Measurements from ENCODE around the gene MLN.

Gene MLN

GRCh38 chr6:33770124-33770832 is 33.5 kb downstream of the MLN start:
- no peak for DNase-seq

GRCh38 chr6:33769248-33769821 is 34.5 kb downstream of the MLN start:
- no peak for DNase-seq

- no peak for DNase-seq
Observed at GRCh38 chr6:33768644-33769120, 35.1 kb downstream of the MLN start.

- DNase-seq: no peak
Observed at GRCh38 chr6:33766921-33767907, 36.6 kb downstream of the MLN start.

- no peak for DNase-seq
Observed at GRCh38 chr6:33765368-33765767, 38.4 kb downstream of the MLN start.

- DNase-seq: no peak
Observed at GRCh38 chr6:33764036-33764435, 39.8 kb downstream of the MLN start.

- DNase-seq: no peak
Observed at GRCh38 chr6:33763483-33763882, 40.3 kb downstream of the MLN start.

GRCh38 chr6:33762713-33763112 is 41.1 kb downstream of the MLN start:
- DNase-seq: no peak

GRCh38 chr6:33761922-33762629 is 41.7 kb downstream of the MLN start:
- DNase-seq: no peak

DNA sequence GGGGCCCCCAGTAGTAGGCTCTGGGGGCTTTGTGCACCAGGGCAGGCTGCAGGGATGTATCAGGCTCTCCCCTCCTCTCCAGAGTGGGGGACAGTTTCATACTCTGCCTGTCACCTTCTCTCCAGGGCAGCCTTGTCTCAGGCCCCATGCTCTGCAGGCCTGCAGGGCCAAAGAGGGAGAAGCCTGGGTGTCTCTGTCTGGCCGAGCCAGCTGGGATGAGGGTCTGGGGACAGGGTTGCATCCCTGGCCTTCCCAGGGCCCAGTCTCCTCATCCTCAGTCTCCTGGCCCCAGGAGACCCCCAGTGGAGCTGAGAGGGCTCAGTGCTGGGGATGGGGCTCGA is 42.3 kb downstream of the MLN start:
- DNase-seq: no peak

DNA sequence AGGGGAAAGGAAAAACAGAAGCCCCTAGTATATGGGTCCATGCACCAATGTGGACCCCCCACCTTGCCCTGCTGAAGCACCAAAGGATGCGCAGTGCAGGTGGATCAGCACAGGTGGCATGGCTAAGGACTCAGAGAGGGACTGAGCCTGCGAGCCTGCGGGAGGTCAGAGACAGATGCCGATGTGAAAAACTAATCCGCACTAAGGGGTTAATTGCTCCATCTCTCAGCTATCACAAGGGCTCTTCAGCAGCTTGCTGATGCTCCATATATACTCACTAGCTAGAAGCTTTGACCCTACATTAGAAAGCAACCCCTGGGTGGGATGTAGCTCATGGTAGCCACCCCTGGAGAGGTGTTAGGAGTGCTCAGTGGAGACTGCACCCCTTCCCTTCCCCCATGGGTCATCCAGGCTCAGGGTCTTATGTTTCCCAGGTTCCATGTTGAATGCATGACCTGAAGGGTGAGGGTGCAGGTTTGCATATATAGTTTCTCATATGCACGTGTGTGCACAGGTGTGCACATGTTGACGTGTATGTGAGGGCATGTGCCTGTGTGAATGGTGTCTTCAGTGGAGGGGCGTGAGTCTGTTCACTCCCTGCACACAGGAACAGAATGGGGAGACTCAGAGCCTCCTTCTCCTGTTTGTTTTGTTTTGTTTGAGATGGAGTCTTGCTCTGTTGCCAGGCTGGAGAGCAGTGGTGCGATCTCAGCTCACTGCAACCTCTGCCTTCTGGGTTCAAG is 43.7 kb downstream of the MLN start:
- no peak for DNase-seq

- DNase-seq: no peak
Observed at GRCh38 chr6:33758815-33759216, 45.0 kb downstream of the MLN start.

GRCh38 chr6:33757906-33758305 is 45.9 kb downstream of the MLN start:
- no peak for DNase-seq

DNA sequence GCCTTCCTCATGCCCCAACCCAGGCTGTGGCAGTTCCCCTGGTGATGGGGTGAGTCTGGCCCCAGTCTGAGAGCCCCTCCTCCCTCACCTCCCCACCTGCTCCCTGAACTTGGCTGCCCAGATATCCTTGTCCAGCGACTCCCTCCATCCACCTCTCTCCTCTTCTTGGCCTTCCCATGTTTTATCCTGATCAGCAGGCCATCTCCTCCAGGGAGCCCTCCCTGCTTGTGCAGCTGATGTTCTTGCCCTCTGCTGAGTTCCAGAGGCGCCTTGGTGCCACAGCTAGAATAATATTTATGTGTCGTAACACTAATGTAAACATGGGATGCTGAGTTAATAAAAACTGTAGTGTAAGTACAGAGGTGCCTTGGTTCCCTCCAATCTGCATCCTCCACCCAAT is 46.7 kb downstream of the MLN start:
- no peak for DNase-seq

- no peak for DNase-seq
Observed at GRCh38 chr6:33756211-33756954, 47.4 kb downstream of the MLN start.

DNA sequence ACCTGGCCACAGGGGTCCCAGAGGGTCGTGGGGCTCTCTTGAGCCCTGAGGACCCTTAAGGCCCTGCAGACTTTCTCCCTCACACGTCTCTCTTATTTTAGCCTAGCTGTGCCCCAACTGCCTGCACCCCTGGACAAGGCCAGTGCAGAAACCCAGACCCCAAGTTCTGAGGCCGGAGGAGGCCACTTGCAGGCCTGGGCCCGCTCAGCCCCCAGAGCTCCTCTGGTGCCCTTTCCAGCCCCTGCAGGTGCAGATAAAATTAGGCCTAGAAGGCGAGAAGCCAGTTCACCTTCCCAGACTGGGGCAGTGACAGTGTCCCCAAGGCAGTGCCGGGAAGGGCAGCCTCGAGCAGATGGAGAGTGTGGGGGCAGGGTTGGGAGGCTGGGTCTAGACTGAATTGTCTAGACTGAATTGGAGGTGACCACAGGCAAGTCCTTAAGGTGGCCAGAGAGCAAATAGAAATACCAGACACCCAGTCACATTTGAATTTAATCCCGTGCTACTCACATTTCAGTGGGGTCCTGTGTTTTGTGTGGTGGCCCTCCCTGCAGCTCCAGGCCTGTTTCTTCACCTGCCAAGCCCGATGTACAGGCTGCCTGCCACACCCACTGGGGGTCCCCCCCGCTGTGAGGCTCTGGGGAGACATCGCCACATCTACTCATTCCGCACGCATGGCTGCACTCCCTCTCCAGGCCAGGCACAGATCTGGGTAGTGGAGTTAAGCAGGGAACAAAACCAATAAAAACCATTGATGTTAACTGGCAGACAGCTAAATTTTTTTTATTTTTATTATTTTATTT is 48.5 kb downstream of the MLN start:
- no peak for DNase-seq

DNA sequence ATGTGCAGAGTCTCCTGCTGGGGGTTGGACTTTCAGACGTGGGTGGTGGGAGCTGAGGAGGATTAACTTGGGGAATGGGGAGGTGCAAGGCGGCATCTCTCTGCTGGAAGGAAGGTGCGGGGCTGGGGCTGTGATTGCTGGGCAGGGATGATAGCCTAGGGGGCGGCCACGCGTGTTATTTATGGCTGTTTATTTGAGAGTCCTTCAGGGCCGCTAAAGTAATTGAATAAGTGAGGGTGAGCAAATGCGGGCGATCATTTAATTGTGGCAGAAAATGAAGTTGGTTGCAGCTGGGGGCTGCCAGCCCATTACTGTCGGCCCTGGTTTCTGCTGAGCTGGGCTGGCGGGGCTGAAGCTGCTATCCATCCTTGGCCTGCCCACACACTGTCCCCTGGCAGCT is 49.6 kb downstream of the MLN start:
- DNase-seq: no peak

- DNase-seq: no peak
Observed at GRCh38 chr6:33752646-33753015, 51.2 kb downstream of the MLN start.

DNA sequence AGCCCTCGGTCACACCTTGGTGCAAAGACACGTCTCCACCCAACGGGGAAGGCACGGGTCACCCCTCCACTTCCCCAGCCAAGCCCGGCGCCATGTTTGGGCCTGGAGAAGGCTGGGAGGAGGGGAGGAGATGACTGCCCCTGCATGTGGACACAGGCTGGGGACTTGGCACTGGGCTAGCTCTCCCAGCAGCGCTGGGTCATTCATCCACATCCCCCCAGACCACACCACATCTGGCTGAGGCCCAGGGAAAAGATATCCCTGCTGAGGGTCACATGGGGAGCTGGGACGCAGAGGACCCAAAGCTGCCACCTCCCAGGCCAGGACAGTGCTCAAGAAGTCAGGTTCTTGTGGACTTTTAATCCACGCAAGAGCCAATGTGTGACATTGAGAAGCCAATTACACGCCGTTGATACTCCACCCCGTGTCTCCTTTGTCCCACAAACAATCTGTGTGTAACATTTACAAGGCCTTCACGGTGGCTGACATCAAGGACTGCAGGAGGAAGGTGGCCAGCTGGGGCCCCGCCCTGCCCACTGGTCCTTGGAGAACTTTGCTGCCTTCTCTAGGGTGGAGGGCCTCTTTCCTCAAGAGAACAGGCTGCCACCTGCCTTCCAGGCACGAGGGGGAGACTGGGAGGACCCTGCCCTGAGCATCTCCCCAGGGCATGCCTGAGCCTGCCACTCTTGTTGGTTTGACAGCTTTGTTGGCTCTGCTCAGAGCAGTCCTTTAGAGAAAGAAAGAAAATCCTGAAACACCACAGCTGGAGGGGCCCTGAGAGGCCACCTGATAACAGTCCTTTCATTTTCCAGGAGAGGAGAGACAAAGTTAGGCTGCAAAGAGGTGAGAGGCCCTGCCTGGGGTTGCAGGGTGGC is 51.8 kb downstream of the MLN start:
- DNase-seq: no peak
